DMS79 (cell line): ENCODE results near the gene RNF150.
"Not testable (repeated sequence)": the region's sequence is repeated elsewhere in the genome, so short reads cannot be mapped to it uniquely, and the experiment has no call there.

ENCODE experiments used
- DNase-seq: peaks from one replicate; lab custom pipeline; 2025; lab: John Stamatoyannopoulos, UW

RNF150 gene

GRCh38 chr4:141075553-141075952 lies 57.7 kb downstream of the RNF150 start:
- DNase-seq, result no peak

- no peak for DNase-seq
Measured at GRCh38 chr4:141074098-141074878, 59.0 kb downstream of the RNF150 start.

GRCh38 chr4:141066690-141067089 lies 66.6 kb downstream of the RNF150 start:
- DNase-seq, result no peak

GRCh38 chr4:141065872-141066271 lies 67.4 kb downstream of the RNF150 start:
- DNase-seq, result no peak

- DNase-seq, result no peak
Measured at GRCh38 chr4:141062651-141063050, 70.6 kb downstream of the RNF150 start.

DNA sequence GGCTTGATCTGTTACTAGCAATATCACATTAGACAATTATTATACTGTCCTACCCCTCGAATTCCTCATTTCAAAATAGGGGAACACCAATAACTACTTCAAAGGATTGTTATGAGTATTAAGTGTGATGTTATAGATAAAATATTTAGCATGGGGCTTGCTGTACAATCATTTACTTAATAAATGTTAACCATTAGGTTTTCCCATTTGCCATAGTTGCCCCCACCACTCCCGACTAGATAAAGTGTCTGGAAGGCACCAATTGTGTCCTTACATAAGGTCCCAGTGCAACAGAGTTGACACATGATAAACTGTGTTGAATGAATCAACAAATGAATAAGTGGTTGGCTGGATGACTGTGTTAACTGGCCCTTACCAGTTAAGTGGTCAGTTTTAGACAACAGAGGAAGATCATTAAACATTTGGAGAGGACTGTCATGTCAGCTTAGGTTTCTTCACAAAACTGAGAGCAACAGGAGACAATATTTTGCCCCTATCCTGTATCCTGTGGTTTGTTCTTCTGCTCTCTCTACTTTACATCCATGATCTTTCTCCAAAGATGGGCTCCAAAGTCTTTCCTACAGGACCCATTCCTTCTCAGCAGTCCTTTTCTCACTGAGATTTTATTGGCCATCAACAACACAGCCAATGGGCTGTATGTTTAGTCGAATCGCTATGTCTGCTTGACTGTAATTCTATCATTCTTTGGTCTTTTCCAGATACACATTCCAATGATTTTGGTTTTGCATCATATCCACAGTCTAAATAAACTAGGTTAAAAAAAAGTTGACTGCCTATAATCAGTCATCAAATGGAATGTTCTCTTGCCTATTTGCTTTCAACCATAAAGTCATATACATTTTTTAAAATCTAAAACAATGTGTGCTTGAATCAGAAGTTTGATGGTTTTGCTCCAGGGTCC lies 74.4 kb downstream of the RNF150 start:
- DNase-seq, result no peak

DNA sequence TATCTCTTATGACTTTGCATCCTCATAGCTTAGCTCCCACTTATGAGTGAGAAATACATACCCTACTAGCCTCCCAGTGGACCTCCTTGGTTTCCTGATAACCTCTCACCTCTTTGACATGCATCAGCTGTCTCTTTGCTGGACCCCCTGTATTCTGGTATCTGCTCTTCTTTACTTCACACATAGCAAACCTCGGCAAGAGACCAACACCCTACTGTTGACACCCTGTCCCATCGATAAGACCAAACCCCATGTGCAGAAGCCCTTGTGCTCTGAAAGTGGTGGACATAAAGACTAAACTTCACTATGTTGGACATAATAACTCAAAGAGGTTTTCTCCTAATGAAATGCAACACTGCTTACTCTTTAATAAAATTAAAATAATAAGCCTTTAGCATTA lies 75.7 kb downstream of the RNF150 start:
- no peak for DNase-seq

GRCh38 chr4:141056473-141056872 lies 76.8 kb downstream of the RNF150 start:
- no peak for DNase-seq

DNA sequence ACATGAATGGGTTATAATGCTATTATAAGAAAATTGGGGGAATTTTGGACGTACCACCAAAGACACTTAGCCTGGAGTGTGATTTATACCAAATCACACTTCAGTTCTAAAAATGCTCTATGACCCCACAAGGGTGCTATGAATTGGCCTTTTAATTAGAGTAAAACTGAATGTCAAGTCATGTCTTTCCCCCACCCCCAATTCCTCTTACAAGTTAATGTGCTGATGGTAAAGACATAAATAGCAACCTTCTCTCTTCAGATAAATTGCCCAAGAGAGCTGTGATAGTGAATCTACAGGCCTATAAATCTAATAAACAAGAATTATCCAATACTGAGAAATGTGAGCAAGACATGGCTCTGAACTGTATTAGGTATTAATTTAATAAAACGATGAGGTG lies 78.8 kb downstream of the RNF150 start:
- DNase-seq, result no peak

GRCh38 chr4:141050999-141051398 lies 82.3 kb downstream of the RNF150 start:
- DNase-seq, result not testable (repeated sequence)

DNA sequence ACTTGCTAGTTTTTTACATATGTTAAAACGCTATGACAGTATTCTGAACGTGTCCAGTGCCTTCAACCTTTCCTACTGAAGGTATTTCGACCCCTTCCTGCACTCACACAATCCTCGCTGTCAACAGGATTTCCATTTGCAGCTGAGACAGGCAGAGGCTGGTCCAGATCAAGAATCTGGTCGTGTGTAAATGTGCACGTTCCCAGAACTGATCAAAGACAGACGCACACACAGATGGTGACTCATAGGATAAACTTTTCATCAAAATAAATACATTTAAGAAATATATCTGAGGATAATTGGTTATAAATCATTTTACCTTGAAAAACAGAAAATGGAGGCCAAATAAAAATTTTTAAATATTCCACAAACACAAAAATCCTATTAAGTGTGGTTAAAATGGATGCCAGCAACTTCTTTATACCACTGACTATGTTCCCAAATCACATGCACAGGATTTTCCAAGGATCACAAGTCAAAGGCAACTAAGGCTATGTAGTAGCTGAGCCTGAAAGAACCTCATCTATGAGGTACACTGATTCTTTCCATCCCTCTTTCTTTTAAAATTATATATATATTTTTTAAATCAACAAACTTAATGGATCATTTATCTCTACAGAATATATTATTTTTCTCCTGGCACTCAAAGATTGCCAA lies 85.9 kb downstream of the RNF150 start:
- DNase-seq, result no peak

DNA sequence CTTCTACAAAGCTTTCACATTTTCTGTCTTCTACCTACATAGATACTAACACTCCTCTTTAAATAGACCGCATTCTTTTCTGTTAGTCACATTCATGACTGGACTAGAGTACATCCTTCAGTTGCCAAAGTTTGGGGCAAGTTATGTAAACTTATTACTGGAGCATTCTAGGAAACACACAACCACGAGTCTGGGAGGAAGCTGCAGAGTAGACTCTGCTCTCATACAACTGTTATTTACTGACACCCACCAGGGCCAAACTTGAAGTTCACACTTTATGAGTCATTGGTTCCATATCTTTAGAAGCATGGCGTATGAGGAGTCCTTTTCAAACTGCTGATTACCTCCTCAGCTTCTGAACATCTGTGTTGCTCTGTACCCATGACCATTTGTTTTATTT lies 87.0 kb downstream of the RNF150 start:
- DNase-seq, result no peak

DNA sequence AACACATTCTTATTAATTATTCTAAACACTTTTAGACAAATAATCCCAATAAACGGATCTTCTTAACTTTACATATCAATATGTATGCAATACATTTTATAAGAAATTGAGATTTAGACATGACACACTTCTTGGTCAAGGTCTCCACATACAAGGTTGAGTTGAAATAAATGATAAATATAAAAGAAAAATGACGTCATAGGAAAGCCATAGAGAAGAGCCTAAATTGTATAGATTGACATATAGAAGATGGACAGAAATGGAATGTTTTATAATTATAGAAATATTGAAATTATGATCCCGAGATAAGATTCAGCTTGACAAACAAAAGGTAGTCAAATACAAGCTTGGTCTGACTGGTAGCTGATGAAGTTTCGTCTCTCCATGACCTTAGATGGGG lies 87.4 kb downstream of the RNF150 start:
- DNase-seq, result no peak

GRCh38 chr4:141041021-141041476 lies 92.2 kb downstream of the RNF150 start:
- DNase-seq, result no peak

GRCh38 chr4:141039156-141039555 lies 94.1 kb downstream of the RNF150 start:
- DNase-seq, result no peak

GRCh38 chr4:141038428-141038827 lies 94.8 kb downstream of the RNF150 start:
- no peak for DNase-seq

GRCh38 chr4:141037446-141037845 lies 95.8 kb downstream of the RNF150 start:
- DNase-seq, result no peak

GRCh38 chr4:141036786-141037185 lies 96.5 kb downstream of the RNF150 start:
- DNase-seq, result peak; percentile 0

- DNase-seq, result no peak
Measured at GRCh38 chr4:141035920-141036319, 97.3 kb downstream of the RNF150 start.

DNA sequence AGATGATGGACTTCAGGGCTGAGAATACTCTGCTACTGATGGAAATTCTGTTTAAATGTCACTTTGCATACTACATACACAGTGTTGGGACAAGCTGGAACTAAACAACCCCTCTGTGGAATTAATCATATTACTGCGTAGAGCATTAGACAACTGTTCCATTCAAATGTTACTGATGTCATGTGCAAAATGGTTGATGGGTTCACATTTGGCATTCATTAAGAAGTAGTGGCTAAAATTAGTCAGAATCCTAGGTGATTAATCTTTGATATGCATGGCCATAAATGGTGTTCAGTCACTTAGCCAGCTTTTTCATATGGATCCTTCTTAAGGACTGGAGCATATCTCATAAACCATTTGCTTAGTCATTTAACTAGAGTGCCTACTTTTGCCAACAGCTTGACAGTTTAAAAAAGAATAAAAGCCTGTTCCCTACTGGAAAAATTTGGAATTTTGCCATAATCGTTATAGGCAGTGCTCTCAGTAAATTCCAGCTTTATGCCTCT lies 105.2 kb downstream of the RNF150 start:
- peak; percentile 67 for DNase-seq

DNA sequence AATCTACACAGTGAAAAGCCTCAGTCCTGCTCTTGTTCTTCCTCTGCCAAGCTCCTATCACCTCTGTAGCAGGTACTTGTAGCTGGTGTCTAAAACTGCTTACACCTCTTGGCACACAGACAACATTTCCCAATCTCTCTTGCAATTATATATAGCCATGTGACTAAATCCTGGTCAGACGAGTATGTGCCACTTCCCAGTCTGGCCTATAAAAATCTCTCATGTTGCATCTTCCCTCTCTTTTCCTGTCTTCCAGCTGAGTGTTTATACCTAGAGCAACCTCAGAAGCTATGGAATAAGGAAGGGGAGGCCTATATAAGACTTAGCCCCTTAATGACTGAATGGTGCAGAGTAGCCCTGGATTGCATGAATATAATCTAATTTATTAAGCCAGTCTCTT lies 105.8 kb downstream of the RNF150 start:
- peak; percentile 47 for DNase-seq

DNA sequence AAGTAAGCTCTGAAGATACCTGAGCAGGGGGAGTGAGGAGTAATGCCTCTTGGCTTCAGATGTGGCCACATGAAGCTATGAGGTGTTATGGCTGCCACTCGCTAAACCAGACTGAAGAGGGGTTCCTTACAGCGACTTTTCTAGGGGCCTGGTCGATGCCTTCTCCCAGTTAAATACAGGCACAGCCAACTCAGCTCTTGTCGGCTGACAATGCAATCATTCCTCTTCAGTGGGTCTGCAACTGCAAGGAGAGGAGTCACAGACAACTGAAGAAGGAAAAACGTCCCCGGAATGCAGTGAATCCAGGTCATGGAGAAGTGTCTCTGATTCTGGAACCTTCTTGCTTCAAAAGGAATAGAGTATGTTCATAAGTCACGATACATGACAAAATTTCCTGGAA lies 106.4 kb downstream of the RNF150 start:
- no peak for DNase-seq
